GM12801 (cell line): ENCODE measurements around the gene FOXD3.

ENCODE experiments used
- CTCF ChIP-seq: IDR thresholded peaks from one replicate; pipeline ENCODE4 v1.5.1; 2011; ENCODE audit warnings: control low read depth; ENCODE audit not compliant: insufficient read length; ENCODE audit errors: extremely low read depth

FOXD3 gene

GRCh38 chr1:63317817-63318152, 4.6 kb upstream of the FOXD3 start:
- TF ChIP-seq CTCF = no peak

GRCh38 chr1:63318201-63318979, 4.0 kb upstream of the FOXD3 start:
- no peak for TF ChIP-seq CTCF

- no peak for TF ChIP-seq CTCF
Observed at GRCh38 chr1:63319046-63320021, 3.0 kb upstream of the FOXD3 start.

- no peak for TF ChIP-seq CTCF
Observed at GRCh38 chr1:63320022-63320721, 2.2 kb upstream of the FOXD3 start.

GRCh38 chr1:63321066-63321784, 1.1 kb upstream of the FOXD3 start:
- no peak for TF ChIP-seq CTCF

- TF ChIP-seq CTCF = no peak
Observed at GRCh38 chr1:63321785-63322113, 618 bp upstream of the FOXD3 start.
